ENCODE measurements around the gene HLA-DMB. TPM values are rescaled to one million over a fixed set of nuclear protein-coding genes. Genes with fewer than 3 reads are reported as not detected.

The HLA-DMB gene
- under 0.01 TPM in 1 of 2 replicates, not detected in the other for total RNA-seq

DNA sequence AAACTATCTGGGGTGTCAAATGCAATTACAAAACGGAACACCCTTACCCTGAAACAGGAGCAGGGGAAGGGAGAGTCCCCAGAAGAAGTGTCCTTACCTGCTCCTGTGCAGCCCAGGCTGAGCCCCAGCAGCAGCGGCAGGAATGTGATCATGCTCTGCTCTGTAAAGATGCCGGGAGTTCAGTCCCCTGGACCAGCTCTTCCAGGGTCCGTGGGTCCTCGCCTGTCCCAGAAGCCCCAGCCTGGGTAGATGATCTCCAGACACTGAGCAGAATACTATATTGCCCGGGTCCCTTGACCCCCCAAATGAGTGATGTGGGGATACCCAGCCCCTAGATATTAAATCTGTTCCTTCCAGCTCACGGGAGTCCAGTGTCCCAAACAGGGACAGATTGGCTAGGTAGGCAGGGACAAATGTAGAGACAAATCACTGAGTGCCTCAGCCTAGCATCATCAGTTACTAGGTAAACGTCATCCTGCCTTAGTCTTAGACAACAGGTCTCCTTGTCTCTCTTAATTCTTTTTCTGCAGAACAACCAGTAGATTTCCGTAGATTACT is at the start of gene HLA-DMB:
HLA-DMB (minus strand) TSS at position 373 of the 558 bp plus-strand sequence; CDS start at position 152, 221 bp downstream.

DNA sequence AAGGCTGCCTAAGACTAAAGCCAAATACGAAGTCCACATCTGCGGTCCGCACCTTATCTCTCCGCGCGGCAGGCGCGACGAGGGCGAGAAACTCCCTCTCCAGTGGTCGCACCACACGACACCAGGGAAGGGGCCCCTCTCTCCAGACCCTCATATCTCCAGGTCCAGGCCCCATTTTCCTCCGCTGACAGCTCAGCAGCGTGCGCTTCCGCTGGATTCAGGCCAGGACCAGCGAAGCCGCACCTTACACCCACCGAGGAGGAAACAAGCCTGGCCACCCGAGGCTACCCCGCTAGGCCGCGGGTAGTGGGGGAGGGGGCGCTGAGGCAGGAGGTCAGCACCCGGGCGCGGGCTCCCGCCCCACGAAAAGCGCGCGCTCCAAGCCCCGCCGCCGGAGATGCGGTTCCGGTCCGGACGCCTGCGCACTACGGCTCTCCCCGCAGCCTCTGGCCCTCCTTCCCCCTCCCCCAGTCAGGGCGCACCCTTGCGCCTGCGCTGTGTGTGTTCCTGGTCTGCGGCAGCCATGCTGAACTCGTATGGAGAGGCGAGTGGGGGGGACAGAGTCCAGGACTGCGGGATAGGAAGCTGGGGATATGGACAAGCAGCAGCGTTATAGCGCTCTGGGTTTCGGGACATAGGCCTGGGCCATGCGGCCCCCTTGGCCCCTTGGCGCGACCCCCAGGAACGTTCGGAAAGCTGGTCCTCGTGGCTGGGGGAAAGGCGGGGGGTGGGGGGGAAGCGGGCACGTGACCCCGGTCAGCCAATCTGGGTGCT is 27.5 kb upstream of the HLA-DMB start, which contains the start of gene BRD2:
BRD2 (plus strand) TSS at position 502 of the 774 bp plus-strand sequence. CDS start 4,305 bp downstream, outside the sequence.

DNA sequence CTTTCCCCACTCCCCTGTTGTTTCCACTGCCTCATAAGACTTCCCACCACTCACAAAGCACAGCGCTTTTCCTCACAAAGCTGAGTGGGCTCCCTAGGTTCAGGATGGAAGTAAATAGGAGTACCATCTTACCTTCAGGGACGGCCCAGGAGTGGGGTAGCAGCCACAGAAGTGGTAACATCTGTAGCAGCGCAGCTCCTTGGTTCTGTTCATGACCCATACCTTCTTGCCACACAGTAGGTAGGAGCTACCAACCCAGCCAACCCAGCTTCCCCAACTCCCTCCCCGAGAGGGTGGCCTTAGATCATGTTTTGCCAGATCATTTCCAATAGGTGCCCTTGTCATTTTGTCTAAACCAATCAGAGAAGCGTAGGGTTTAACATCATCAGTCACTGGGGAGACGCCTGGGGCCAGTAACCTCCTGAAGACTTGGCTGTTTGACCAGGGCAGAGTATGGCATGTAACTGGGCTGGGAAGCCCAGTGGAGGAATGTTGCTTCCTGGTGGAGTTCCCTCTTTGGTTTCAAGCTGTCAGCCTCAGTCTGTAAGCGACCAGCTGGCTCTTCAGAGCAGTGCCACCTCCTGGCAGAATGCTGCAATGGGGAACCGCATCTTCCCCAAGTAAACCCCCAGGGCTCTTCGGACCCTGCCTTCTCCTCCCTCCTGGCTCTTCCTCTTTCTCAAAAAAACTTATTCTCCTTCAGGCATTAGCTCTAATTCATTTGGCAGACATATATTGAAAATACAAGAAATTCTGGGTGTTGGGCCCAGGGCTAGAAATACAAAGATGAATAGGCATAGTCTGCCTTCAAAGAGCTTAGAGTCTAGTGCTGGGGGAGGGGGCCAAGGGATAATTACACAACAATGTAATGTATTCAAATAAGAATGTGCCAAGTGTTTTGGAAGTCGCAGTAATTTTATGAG is 12.2 kb upstream of the HLA-DMB start, which contains the start of gene HLA-DMA:
HLA-DMA (minus strand) TSS at position 281 of the 923 bp plus-strand sequence; CDS start at position 220, 61 bp downstream.

Other genes with a start within 250 kb of the HLA-DMB start
- gene HLA-DQA2, start 199.6 kb downstream of the HLA-DMB start, total RNA-seq: not detected in 2 replicates
- not detected in 2 replicates for gene HLA-DQB2, start 177.5 kb downstream of the HLA-DMB start, total RNA-seq
- 0.11 and 0.12 TPM in 2 replicates for gene HLA-DOB, start 124.0 kb downstream of the HLA-DMB start, total RNA-seq
- 8.0 and 10.3 TPM in 2 replicates for gene TAP2, start 102.3 kb downstream of the HLA-DMB start, total RNA-seq
- gene PSMB8, start 97.0 kb downstream of the HLA-DMB start, total RNA-seq: 41.2 and 52.1 TPM in 2 replicates
- gene TAP1, start 87.3 kb downstream of the HLA-DMB start, total RNA-seq: 39.5 and 48.9 TPM in 2 replicates
- 26.7 and 30.7 TPM in 2 replicates for gene PSMB9, start 86.8 kb downstream of the HLA-DMB start, total RNA-seq
- gene HLA-DMA, start 12.1 kb upstream of the HLA-DMB start, total RNA-seq: 0.33 and 1.1 TPM in 2 replicates
- 95.3 and 96.0 TPM in 2 replicates for gene BRD2, start 27.6 kb upstream of the HLA-DMB start, total RNA-seq
- not detected in 2 replicates for gene HLA-DOA, start 68.6 kb upstream of the HLA-DMB start, total RNA-seq
- gene HLA-DPA1, start 132.6 kb upstream of the HLA-DMB start, total RNA-seq: 0.55 and 4.0 TPM in 2 replicates
- gene HLA-DPB1, start 135.0 kb upstream of the HLA-DMB start, total RNA-seq: 6.8 and 21.1 TPM in 2 replicates

Measured in uterine smooth muscle cell (primary cell).